Measurements from ENCODE around the gene GRIK5. TPM values are rescaled to one million over a fixed set of nuclear protein-coding genes. Genes with fewer than 3 reads are reported as not detected.
A peak's percentile ranks its signal among the peaks of the same experiment; 100 is the strongest.

The GRIK5 gene
- polyA plus RNA-seq, 1 donor from 2014 or later = 22.4 TPM

DNA sequence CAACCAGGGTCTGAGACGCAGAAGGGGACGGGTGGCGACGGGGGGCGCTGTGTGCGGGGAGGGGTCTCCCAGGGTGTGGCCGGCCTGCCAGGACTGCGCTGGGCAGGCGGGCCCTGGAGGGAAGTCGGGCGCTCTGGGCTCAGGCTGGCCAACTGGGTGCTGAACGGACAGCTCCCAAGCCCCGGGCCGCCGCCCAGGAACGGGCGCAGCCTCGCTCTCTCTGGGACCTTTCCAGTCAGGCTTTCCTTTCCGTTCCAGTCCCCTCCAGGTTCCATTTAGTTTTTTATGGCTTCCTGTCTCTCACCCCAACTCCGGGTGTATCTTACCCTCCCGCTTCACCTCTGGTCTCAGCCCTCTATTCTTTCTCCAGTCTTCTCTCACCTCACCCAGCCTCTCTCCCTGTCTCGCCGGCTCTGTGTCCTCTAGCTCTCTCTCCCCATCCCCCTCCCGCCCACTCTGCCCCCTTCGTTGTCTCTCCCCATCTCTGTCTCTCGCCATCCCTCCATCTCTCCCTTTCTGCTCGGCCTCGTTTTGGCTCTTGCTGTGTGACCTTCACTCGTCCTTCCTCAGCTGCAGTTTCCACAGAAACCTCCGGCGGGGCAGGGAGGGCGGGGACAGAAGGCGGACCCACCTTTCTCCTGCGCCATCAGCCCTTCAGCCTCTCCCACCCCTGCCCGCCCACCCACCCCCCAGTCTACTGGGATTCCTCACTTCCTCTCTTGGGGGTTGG, 72.7 kb downstream of the GRIK5 start:
- Histone ChIP-seq H3K4me3 (ENCODE audit: low read length) (peak overlapping the region; percentile 100), H3K9me2 (ENCODE audit: insufficient read depth, low read length) (no peaks in the 10 kb centered on the region), H3K27ac (ENCODE audit: low read length) (peak overlapping the region; percentile 99), H2AFZ (ENCODE audit: low read depth, low read length) (no peak overlapping the region), H4K20me1 (ENCODE audit: insufficient read depth) (no peaks in the 10 kb centered on the region), H3K9me3 (ENCODE audit: low read length) (no peaks in the 10 kb centered on the region), H3K9ac (ENCODE audit: low read length) (peak overlapping the region; percentile 95), H3K4me2 (ENCODE audit: low read length) (peak overlapping the region; percentile 89), H3K36me3 (ENCODE audit: insufficient read depth, low read length) (no peaks in the 10 kb centered on the region), H3K79me2 (replicated peaks; ENCODE audit: insufficient read depth, low read length) (peaks cover 27% of the 10 kb centered on the region), H3F3A (ENCODE audit: insufficient read depth, low read length, poor library complexity, severe bottlenecking) (peaks cover 11% of the 10 kb centered on the region), H3K27me3 (ENCODE audit: insufficient read depth, low read depth, low read length) (peaks cover 9% of the 10 kb centered on the region)
- TF ChIP-seq, protein P1, sequence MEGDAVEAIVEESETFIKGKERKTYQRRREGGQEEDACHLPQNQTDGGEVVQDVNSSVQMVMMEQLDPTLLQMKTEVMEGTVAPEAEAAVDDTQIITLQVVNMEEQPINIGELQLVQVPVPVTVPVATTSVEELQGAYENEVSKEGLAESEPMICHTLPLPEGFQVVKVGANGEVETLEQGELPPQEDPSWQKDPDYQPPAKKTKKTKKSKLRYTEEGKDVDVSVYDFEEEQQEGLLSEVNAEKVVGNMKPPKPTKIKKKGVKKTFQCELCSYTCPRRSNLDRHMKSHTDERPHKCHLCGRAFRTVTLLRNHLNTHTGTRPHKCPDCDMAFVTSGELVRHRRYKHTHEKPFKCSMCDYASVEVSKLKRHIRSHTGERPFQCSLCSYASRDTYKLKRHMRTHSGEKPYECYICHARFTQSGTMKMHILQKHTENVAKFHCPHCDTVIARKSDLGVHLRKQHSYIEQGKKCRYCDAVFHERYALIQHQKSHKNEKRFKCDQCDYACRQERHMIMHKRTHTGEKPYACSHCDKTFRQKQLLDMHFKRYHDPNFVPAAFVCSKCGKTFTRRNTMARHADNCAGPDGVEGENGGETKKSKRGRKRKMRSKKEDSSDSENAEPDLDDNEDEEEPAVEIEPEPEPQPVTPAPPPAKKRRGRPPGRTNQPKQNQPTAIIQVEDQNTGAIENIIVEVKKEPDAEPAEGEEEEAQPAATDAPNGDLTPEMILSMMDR (IDR thresholded peaks at IDR 0.05; ENCODE audit: poor library complexity, severe bottlenecking) = no peak
- TF ChIP-seq POLR2AphosphoS5 (IDR thresholded peaks at IDR 0.05) = peak; percentile 3

DNA sequence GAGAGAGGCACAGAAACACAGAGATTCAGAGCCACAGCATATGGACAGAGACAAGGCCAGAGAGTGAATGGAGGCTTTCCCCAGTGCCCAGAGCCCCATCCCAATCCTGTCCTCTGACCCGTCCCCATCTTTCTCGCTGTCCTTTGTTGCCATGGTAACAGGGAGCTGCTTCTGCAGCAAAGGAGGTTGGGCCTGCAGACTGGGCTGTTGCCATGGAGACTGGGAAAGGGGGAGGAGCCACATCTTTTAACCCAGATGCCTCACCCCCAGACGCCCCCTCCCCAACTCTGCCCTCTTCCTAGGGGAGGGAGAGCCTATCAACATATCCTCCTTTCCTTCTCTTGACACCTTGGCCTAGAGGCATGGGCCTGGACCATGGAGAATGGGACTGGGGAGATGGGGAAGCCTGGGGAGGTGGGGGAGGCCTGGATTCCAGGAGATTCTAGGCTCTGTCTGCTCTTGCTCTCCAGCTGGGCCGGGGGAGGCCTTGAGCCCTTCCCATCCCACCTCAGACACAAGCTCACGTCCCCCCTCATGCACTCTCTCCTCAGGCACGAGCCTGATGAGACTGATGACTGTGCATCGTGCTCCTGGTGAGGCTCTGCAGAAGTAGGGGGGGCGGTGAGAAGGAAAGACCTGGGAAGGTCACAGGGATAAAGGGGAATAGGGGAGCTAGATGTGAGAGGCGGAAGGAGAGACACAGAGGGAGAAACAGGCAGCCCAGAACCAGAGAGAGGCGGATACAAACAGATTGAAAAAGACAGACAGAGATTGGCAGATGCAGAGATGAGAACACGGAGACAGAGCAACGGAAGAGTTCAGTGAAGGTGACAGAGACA, 73.8 kb downstream of the GRIK5 start:
- peak overlapping the region; percentile 95 for H3K9ac ChIP-seq (ENCODE audit: low read length)
- peak; percentile 70 for TF ChIP-seq MXI1 (conservative IDR thresholded peaks at IDR 0.05; ENCODE audit: poor library complexity, severe bottlenecking)
- no peak for TF ChIP-seq TAF1 (IDR thresholded peaks at IDR 0.05; ENCODE audit: low read depth)
- peak; percentile 85 for TF ChIP-seq POLR2AphosphoS5 (IDR thresholded peaks at IDR 0.05)
- TF ChIP-seq REST (IDR thresholded peaks at IDR 0.05; ENCODE audit: borderline replicate concordance) = peak; percentile 83
- TF ChIP-seq, protein P1 (IDR thresholded peaks at IDR 0.05; ENCODE audit: poor library complexity, severe bottlenecking) = peak; percentile 18
- TF ChIP-seq RAD21 (conservative IDR thresholded peaks at IDR 0.05) = peak; percentile 10
- peak; percentile 42 for TF ChIP-seq EP300 (conservative IDR thresholded peaks at IDR 0.05; ENCODE audit: poor library complexity, severe bottlenecking)
- no peak for TF ChIP-seq SMC3 (conservative IDR thresholded peaks at IDR 0.05; ENCODE audit: poor library complexity)
- TF ChIP-seq EZH2 (IDR thresholded peaks at IDR 0.05; ENCODE audit: borderline replicate concordance, insufficient read depth, low read length, poor library complexity, severe bottlenecking) = no peak
- H3K4me2 ChIP-seq (ENCODE audit: low read length) = peak overlapping the region; percentile 89
- H3K9me2 ChIP-seq (ENCODE audit: insufficient read depth, low read length) = no peaks in the 10 kb centered on the region
- peaks cover 35% of the 10 kb centered on the region for H3K79me2 ChIP-seq (replicated peaks; ENCODE audit: insufficient read depth, low read length)
- no peaks in the 10 kb centered on the region for H3K9me3 ChIP-seq (ENCODE audit: low read length)
- peak overlapping the region; percentile 100 for H3K4me3 ChIP-seq (ENCODE audit: low read length)
- peaks cover 2% of the 10 kb centered on the region for H4K20me1 ChIP-seq (ENCODE audit: insufficient read depth)
- H3K27me3 ChIP-seq (ENCODE audit: insufficient read depth, low read depth, low read length) = peaks cover 9% of the 10 kb centered on the region
- H3F3A ChIP-seq (ENCODE audit: insufficient read depth, low read length, poor library complexity, severe bottlenecking) = peaks cover 11% of the 10 kb centered on the region
- no peak overlapping the region for H2AFZ ChIP-seq (ENCODE audit: low read depth, low read length)
- H3K27ac ChIP-seq (ENCODE audit: low read length) = peak overlapping the region; percentile 99
- H3K36me3 ChIP-seq (ENCODE audit: insufficient read depth, low read length) = no peaks in the 10 kb centered on the region
